Right lobe of liver (tissue), 4 donors: ENCODE measurements around the gene TRAF3.

ENCODE experiments used
- POLR2A ChIP-seq: fragments of 450-650 bp; IDR thresholded peaks from one replicate; pipeline ENCODE4 v1.6.1; 2017; ENCODE audit warnings: antibody characterized with exemption, mild to moderate bottlenecking
- TF ChIP-seq, protein P1 (sequence below), 4 donors: fragments of 200-600 bp in 3 of 4; fragments of 450-650 bp in 1 of 4; IDR thresholded peaks; one replicate each; pipeline versions ENCODE4 v1.5.1 to v1.8.0; 2016 to 2022; ENCODE audit warnings: antibody characterized with exemption in 4 of 4, mild to moderate bottlenecking in 2 of 4
- donor health status: DM: no; HTN: no; CAD: no.
- donor health status: DM: no; HTN: no; CAD: no.
- donor health status: DM: no; HTN: yes; CAD: no.

DNA sequence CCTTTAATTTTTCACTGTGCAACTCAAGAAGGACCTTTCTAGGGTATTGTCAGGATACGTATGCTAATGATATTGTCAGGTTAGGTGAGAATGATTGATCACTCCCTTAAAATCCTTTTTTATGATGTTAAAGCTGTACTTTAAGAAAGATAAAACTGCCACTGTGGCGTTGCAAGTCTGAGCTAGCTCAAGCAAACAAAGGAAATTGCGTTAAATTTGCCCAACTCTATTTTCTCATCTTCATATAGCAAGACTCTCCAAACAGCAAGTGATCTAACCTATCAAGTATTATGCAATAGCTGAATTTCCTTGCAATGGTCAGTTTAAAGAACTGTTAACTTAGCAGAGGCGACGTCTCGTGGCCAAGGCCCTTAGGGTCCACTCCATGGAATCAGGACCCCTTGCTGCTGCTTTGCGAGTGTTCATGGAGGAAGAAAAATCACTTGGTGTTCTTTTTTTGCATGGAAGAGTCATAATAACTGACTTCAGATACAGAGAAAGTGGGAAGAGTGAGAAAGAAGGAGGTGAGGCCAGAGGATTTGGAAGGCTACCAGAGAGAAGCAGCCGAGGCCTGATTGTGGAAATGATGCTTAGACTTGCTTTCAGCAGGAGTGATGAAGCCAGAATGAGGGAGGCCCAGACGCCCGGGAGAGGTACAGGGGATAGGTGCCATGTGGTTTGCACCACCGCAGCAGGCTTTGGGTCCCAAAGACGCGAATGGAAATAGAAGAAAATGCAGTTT, 2.5 kb downstream of the TRAF3 start:
- TF ChIP-seq, protein P1, sequence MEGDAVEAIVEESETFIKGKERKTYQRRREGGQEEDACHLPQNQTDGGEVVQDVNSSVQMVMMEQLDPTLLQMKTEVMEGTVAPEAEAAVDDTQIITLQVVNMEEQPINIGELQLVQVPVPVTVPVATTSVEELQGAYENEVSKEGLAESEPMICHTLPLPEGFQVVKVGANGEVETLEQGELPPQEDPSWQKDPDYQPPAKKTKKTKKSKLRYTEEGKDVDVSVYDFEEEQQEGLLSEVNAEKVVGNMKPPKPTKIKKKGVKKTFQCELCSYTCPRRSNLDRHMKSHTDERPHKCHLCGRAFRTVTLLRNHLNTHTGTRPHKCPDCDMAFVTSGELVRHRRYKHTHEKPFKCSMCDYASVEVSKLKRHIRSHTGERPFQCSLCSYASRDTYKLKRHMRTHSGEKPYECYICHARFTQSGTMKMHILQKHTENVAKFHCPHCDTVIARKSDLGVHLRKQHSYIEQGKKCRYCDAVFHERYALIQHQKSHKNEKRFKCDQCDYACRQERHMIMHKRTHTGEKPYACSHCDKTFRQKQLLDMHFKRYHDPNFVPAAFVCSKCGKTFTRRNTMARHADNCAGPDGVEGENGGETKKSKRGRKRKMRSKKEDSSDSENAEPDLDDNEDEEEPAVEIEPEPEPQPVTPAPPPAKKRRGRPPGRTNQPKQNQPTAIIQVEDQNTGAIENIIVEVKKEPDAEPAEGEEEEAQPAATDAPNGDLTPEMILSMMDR (IDR thresholded peaks at IDR 0.05) = no peak
- no peak for TF ChIP-seq POLR2A
